Neural progenitor cell (in vitro differentiated cells): Measurements from ENCODE around the gene LUZP1. TPM values are rescaled to one million over a fixed set of nuclear protein-coding genes. Genes with fewer than 3 reads are reported as not detected.

Source experiments
- DNase-seq: peaks from one replicate; pipeline ENCODE4 v3.0.0-alpha.2; 2016; ENCODE audit warnings: low spot score
- H2AFZ ChIP-seq: fragments of 200-600 bp; sonication (generic); replicated peaks from 2 replicates; pipeline ENCODE4 v1.6.1; 2016; ENCODE audit warnings: antibody characterized with exemption
- H3F3A ChIP-seq: fragments of 200-600 bp; sonication (generic); 2 replicates; pipeline ENCODE4 v1.6.1; 2016; ENCODE audit warnings: antibody characterized with exemption, low read depth
- H3K27ac ChIP-seq: fragments of 200-600 bp; sonication (generic); 2 replicates; pipeline ENCODE4 v1.5.1; 2016; ENCODE audit warnings: mild to moderate bottlenecking
- H3K27me3 ChIP-seq: fragments of 200-600 bp; sonication (generic); 2 replicates; pipeline ENCODE4 v1.6.1; 2016; ENCODE audit warnings: mild to moderate bottlenecking, moderate library complexity
- H3K36me3 ChIP-seq: fragments of 200-600 bp; sonication (generic); 2 replicates; pipeline ENCODE4 v1.5.1; 2016
- H3K4me1 ChIP-seq: fragments of 200-600 bp; sonication (generic); 2 replicates; pipeline ENCODE4 v1.6.1; 2016; ENCODE audit warnings: mixed run types
- H3K4me2 ChIP-seq: fragments of 200-600 bp; sonication (generic); 2 replicates; pipeline ENCODE4 v1.6.1; 2016
- H3K4me3 ChIP-seq: fragments of 200-600 bp; sonication (generic); 2 replicates; pipeline ENCODE4 v1.5.1; 2016
- H3K79me2 ChIP-seq: fragments of 200-600 bp; sonication (generic); 2 replicates; pipeline ENCODE4 v1.6.1; 2016; ENCODE audit warnings: low read depth
- H3K9ac ChIP-seq: fragments of 200-600 bp; sonication (generic); 2 replicates; pipeline ENCODE4 v1.6.1; 2016
- H3K9me3 ChIP-seq: fragments of 200-600 bp; sonication (generic); 2 replicates; pipeline ENCODE4 v1.5.1; 2016; ENCODE audit warnings: low read depth
- H4K20me1 ChIP-seq: fragments of 200-600 bp; sonication (generic); 2 replicates; pipeline ENCODE4 v1.6.1; 2016; ENCODE audit warnings: low read depth
- H3K27ac Mint-ChIP-seq: 3 replicates; pipeline ENCODE4 v1.8.0; 2021; ENCODE audit warnings: mixed read lengths
- H3K27me3 Mint-ChIP-seq: 2 replicates; pipeline ENCODE4 v1.8.0; 2022; ENCODE audit warnings: low read depth, mild to moderate bottlenecking, inconsistent platforms, moderate library complexity, mixed read lengths; ENCODE audit not compliant: insufficient read depth
- H3K36me3 Mint-ChIP-seq: 3 replicates; pipeline ENCODE4 v1.8.0; 2021; ENCODE audit warnings: mixed read lengths
- H3K4me1 Mint-ChIP-seq: 3 replicates; pipeline ENCODE4 v1.8.0; 2021; ENCODE audit warnings: mixed read lengths
- H3K4me3 Mint-ChIP-seq: 3 replicates; pipeline ENCODE4 v1.8.0; 2021; ENCODE audit warnings: mild to moderate bottlenecking, moderate library complexity, mixed read lengths
- H3K9me3 Mint-ChIP-seq: 3 replicates; pipeline ENCODE4 v1.8.0; 2020; ENCODE audit warnings: mixed read lengths
- EZH2 ChIP-seq: fragments of 200-600 bp; sonication (generic); IDR thresholded peaks from 2 replicates; pipeline ENCODE4 v1.6.1; 2017; ENCODE audit warnings: antibody characterized with exemption, mild to moderate bottlenecking, moderate library complexity
- EZH2phosphoT487 ChIP-seq: fragments of 200-600 bp; sonication (generic); IDR thresholded peaks from 2 replicates; pipeline ENCODE4 v1.6.1; 2017; ENCODE audit warnings: antibody characterized with exemption
- total RNA-seq: library from RNA; depleted of rRNA; stranded (reverse); fragments of >200 nt; gene quantifications from 2 replicates; pipeline ENCODE4 v1.2.3, GENCODE V29; 2015; ENCODE audit warnings: low replicate concordance
- TF ChIP-seq, protein P1 (sequence below): fragments of 200-600 bp; sonication (generic); IDR thresholded peaks from 2 replicates; pipeline ENCODE4 v1.5.1; 2017; ENCODE audit warnings: antibody characterized with exemption, mild to moderate bottlenecking

Gene LUZP1
- total RNA-seq, 1 donor from 2014 or later: 39.1 TPM

DNA sequence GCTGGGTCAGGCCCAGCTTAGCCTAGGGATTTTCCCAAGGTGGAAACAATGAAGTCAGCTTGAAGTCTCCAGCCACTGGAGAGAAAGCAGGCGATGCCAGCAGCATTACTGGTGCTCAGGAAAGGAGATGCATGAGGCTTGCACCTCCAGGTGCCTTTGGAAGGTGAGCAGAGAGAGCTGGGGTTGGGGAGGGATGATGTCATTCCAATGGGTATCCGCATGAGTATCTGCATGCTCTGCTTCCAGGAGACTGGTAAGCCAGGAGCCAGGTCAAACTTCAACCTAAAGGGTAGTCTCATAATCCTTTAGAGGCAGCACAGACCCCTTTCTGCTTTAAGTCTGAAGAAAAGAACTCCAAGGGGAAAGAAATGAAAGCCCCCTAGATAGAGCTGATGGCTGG is 80.6 kb downstream of the LUZP1 start:
- H3K4me1 Mint-ChIP-seq: peaks cover 4% of the 10 kb centered on the region
- no peak overlapping the region for H3K27ac Mint-ChIP-seq
- Histone ChIP-seq H3K9ac (no peak overlapping the region), H3K9me3 (no peaks in the 10 kb centered on the region), H3K4me1 (no peaks in the 10 kb centered on the region), H4K20me1 (peaks cover 32% of the 10 kb centered on the region), H3K4me3 (no peak overlapping the region), H3K27me3 (no peaks in the 10 kb centered on the region), H3K36me3 (peaks cover 4% of the 10 kb centered on the region), H3K27ac (peak overlapping the region; percentile 16), H3F3A (peaks cover 35% of the 10 kb centered on the region), H3K4me2 (no peak overlapping the region), H3K79me2 (peaks cover 8% of the 10 kb centered on the region), H2AFZ (no peak overlapping the region)
- peaks cover 4% of the 10 kb centered on the region for H3K27me3 Mint-ChIP-seq
- no peak overlapping the region for H3K4me3 Mint-ChIP-seq
- TF ChIP-seq EZH2phosphoT487 (no peak), EZH2 (no peak)
- TF ChIP-seq, protein P1, sequence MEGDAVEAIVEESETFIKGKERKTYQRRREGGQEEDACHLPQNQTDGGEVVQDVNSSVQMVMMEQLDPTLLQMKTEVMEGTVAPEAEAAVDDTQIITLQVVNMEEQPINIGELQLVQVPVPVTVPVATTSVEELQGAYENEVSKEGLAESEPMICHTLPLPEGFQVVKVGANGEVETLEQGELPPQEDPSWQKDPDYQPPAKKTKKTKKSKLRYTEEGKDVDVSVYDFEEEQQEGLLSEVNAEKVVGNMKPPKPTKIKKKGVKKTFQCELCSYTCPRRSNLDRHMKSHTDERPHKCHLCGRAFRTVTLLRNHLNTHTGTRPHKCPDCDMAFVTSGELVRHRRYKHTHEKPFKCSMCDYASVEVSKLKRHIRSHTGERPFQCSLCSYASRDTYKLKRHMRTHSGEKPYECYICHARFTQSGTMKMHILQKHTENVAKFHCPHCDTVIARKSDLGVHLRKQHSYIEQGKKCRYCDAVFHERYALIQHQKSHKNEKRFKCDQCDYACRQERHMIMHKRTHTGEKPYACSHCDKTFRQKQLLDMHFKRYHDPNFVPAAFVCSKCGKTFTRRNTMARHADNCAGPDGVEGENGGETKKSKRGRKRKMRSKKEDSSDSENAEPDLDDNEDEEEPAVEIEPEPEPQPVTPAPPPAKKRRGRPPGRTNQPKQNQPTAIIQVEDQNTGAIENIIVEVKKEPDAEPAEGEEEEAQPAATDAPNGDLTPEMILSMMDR: no peak
- H3K9me3 Mint-ChIP-seq: no peaks in the 10 kb centered on the region
- DNase-seq: no peak
- H3K36me3 Mint-ChIP-seq: peaks cover 31% of the 10 kb centered on the region

- Histone ChIP-seq H3K4me2 (no peak overlapping the region), H3K4me1 (no peaks in the 10 kb centered on the region), H3K9me3 (no peaks in the 10 kb centered on the region), H3F3A (peaks cover 56% of the 10 kb centered on the region), H4K20me1 (peaks cover 45% of the 10 kb centered on the region), H3K79me2 (no peaks in the 10 kb centered on the region), H2AFZ (no peak overlapping the region), H3K9ac (no peak overlapping the region), H3K36me3 (peaks cover 9% of the 10 kb centered on the region), H3K27me3 (no peaks in the 10 kb centered on the region), H3K4me3 (no peak overlapping the region), H3K27ac (no peak overlapping the region)
- Mint-ChIP-seq H3K27ac (no peak overlapping the region), H3K4me3 (no peak overlapping the region), H3K36me3 (peaks cover 37% of the 10 kb centered on the region), H3K4me1 (peaks cover under 1% of the 10 kb centered on the region), H3K27me3 (peaks cover 4% of the 10 kb centered on the region), H3K9me3 (no peaks in the 10 kb centered on the region)
- DNase-seq: no peak
- no peak for TF ChIP-seq EZH2
- TF ChIP-seq, protein P1: no peak
- TF ChIP-seq EZH2phosphoT487: no peak
These were observed 83.0 kb downstream of the LUZP1 start for GRCh38 chr1:23085696-23086095.

GRCh38 chr1:23084880-23085279 is 83.8 kb downstream of the LUZP1 start:
- H3K79me2 ChIP-seq: no peaks in the 10 kb centered on the region
- H3K27ac ChIP-seq: no peak overlapping the region
- TF ChIP-seq, protein P1: no peak
- TF ChIP-seq EZH2phosphoT487: no peak
- TF ChIP-seq EZH2: no peak
- H3K4me3 Mint-ChIP-seq: no peak overlapping the region
- H3K9me3 Mint-ChIP-seq: no peaks in the 10 kb centered on the region
- H3K27me3 ChIP-seq: no peaks in the 10 kb centered on the region
- no peak overlapping the region for H3K9ac ChIP-seq
- H3K27ac Mint-ChIP-seq: no peak overlapping the region
- peaks cover 3% of the 10 kb centered on the region for H3K27me3 Mint-ChIP-seq
- H4K20me1 ChIP-seq: peaks cover 49% of the 10 kb centered on the region
- H3F3A ChIP-seq: peaks cover 63% of the 10 kb centered on the region
- H3K4me3 ChIP-seq: no peak overlapping the region
- peaks cover 9% of the 10 kb centered on the region for H3K36me3 ChIP-seq
- no peaks in the 10 kb centered on the region for H3K4me1 Mint-ChIP-seq
- no peaks in the 10 kb centered on the region for H3K4me1 ChIP-seq
- peaks cover 41% of the 10 kb centered on the region for H3K36me3 Mint-ChIP-seq
- H2AFZ ChIP-seq: no peak overlapping the region
- no peak overlapping the region for H3K4me2 ChIP-seq
- H3K9me3 ChIP-seq: no peaks in the 10 kb centered on the region
- DNase-seq: no peak
